Thyroid gland (tissue), 4 donors: Measurements from ENCODE around the gene HIKESHI. TPM values are rescaled to one million over a fixed set of nuclear protein-coding genes. Genes with fewer than 3 reads are reported as not detected.

Experiments
- DNase-seq, 2 donors: peaks; one replicate each; pipeline ENCODE4 v3.0.0-alpha.2; 2019
- H3K27ac ChIP-seq, 3 donors: fragments of 200-600 bp; sonication (generic); 1 replicate in 2 of 3; 2 replicates in 1 of 3; pipeline ENCODE4 v1.5.1; 2016 to 2019; ENCODE audit warnings: mild to moderate bottlenecking in 1 of 3, moderate library complexity in 1 of 3
- H3K27me3 ChIP-seq: fragments of 200-600 bp; sonication (generic); one replicate; pipeline ENCODE4 v1.5.1; 2019
- H3K36me3 ChIP-seq, 2 donors: fragments of 200-600 bp; sonication (generic); one replicate each; pipeline ENCODE4 v1.5.1; 2016 to 2019
- H3K4me1 ChIP-seq, 2 donors: fragments of 200-600 bp; sonication (generic); one replicate each; pipeline ENCODE4 v1.5.1; 2017 to 2019
- H3K4me3 ChIP-seq, 3 donors: fragments of 200-600 bp; sonication (generic); replicated peaks in 1 of 3; 1 replicate in 2 of 3; 2 replicates in 1 of 3; pipeline ENCODE4 v1.5.1; 2016; ENCODE audit warnings: mild to moderate bottlenecking in 1 of 3
- H3K9me3 ChIP-seq: fragments of 200-600 bp; sonication (generic); one replicate; pipeline ENCODE4 v1.5.1; 2017
- POLR2A ChIP-seq, 2 donors: fragments of 450-650 bp; IDR thresholded peaks; one replicate each; pipeline ENCODE4 v1.6.1; 2017; ENCODE audit warnings: antibody characterized with exemption in 2 of 2, mild to moderate bottlenecking in 2 of 2, moderate library complexity in 1 of 2
- WGBS, 2 donors: methylation state at CpG; one replicate each; pipeline ENCODE4 v1.1.5; 2017; 5-methylcytosine and 5-hydroxymethylcytosine counted together
- intact Hi-C: fragments of 100-400 bp; cut with DNase I; formaldehyde crosslinking; loops from one replicate; pipeline ENCODE4 v1.15.1; 2023
- total RNA-seq, 4 donors: library from RNA; depleted of rRNA; stranded (reverse); fragments of >200 nt; gene quantifications; one replicate each; pipeline ENCODE4 v1.2.3, GENCODE V29; 2016
- TF ChIP-seq, protein P1 (sequence below), 6 experiments: fragments of 200-600 bp in 3 of 6; fragments of 450-650 bp in 3 of 6; sonication (generic) in 3 of 6; IDR thresholded peaks; one replicate each; pipeline ENCODE4 v1.5.1; 2016 to 2019; ENCODE audit warnings: antibody characterized with exemption in 6 of 6, mild to moderate bottlenecking in 2 of 6, inconsistent platforms in 1 of 6, moderate library complexity in 1 of 6

The HIKESHI gene
- total RNA-seq, 4 donors from 2014 or later: 32.9 to 53.6 (median 36.9) TPM

DNA sequence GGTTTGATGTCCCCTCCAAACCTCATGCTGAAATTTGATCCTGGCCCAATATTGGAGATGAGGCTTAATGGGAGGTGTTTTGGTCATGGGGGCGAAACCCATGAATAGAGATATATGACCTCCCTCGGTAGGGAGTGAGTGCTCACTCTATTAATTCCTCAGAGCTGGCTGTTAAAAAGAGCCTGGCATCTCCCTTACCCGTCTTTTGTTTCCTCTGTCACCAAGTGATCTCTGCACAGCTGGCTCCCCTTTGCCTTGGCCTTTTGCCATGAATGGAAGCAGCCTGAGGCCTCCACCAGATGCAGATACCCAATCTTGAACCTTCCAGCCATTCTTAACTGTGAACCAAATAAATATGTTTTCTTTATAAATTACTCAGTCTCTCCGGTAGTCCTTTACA, 68.1 kb downstream of the HIKESHI start:
- Histone ChIP-seq H3K4me1 (no peaks in the 10 kb centered on the region), H3K9me3 (no peaks in the 10 kb centered on the region), H3K27me3 (no peaks in the 10 kb centered on the region), H3K27ac (no peak overlapping the region), H3K36me3 (no peaks in the 10 kb centered on the region), H3K4me3 (no peak overlapping the region)
- intact Hi-C loops: no loop called here
- no peak for TF ChIP-seq POLR2A (IDR thresholded peaks at IDR 0.05)
- TF ChIP-seq, protein P1, sequence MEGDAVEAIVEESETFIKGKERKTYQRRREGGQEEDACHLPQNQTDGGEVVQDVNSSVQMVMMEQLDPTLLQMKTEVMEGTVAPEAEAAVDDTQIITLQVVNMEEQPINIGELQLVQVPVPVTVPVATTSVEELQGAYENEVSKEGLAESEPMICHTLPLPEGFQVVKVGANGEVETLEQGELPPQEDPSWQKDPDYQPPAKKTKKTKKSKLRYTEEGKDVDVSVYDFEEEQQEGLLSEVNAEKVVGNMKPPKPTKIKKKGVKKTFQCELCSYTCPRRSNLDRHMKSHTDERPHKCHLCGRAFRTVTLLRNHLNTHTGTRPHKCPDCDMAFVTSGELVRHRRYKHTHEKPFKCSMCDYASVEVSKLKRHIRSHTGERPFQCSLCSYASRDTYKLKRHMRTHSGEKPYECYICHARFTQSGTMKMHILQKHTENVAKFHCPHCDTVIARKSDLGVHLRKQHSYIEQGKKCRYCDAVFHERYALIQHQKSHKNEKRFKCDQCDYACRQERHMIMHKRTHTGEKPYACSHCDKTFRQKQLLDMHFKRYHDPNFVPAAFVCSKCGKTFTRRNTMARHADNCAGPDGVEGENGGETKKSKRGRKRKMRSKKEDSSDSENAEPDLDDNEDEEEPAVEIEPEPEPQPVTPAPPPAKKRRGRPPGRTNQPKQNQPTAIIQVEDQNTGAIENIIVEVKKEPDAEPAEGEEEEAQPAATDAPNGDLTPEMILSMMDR (IDR thresholded peaks at IDR 0.05): no peak
- DNase-seq: no peak
- WGBS, 2 donors: 93 to 95% methylated on average over 4 of the region's 4 CpGs

DNA sequence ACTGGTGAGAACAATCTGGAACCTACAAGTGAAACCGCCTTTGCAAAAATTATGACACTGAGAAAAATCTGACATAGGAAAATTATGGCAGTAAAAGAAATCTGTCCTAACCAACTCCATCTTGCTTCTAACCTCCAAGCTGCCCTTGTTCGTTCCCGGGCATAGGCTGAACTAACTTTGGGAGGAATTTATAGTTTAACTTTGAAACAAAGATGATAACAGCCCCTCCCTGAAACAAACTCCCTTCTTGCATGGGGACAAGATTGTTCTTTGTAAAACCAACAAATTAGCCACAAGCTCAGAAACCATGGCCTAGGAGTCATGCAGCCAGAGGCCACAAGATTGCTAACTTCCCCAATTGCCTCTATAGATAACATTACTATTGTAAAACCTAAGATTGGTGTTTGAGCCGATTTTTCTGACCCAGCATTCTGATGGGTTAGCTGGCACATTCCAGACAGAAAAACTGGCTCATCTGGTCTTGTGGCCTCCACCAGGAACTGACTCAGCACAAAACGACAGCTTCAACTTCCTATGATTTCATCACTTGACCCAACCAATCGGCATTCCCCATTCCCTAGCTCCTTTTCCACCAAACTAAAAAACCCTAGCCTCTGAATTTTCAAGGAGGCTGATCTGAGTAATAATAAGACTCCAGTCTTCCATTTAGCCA, 69.0 kb downstream of the HIKESHI start:
- Histone ChIP-seq H3K9me3 (no peaks in the 10 kb centered on the region), H3K36me3 (no peaks in the 10 kb centered on the region), H3K4me1 (no peaks in the 10 kb centered on the region), H3K27ac (no peak overlapping the region), H3K27me3 (no peaks in the 10 kb centered on the region), H3K4me3 (no peak overlapping the region)
- intact Hi-C loops: no loop called here
- 72 to 83% methylated on average over 6 of the region's 6 CpGs for WGBS, 2 donors
- peak in 1 of 2 donors; percentile 11 for DNase-seq
- TF ChIP-seq POLR2A (IDR thresholded peaks at IDR 0.05): no peak
- TF ChIP-seq, protein P1 (IDR thresholded peaks at IDR 0.05): no peak

DNA sequence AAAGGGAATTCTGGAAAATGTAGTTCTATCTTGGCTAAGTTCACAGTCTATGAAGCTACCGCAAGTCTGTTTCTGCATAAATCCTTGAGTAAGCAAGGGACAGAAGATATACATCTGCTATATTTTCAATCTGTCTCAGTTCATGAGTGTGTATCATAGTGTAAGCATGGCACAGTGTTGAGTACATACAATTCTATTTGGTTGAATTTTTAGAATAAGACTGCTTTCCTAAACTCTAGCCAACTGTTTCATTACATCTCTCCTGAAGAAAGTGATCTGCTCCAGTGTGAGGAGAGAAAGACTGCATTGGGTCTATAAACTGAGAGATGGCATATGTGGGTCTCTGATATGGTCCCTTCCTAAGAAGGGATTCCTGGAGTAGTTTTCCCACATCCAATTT, 70.0 kb downstream of the HIKESHI start:
- Histone ChIP-seq H3K4me3 (no peak overlapping the region), H3K36me3 (no peaks in the 10 kb centered on the region), H3K27me3 (no peaks in the 10 kb centered on the region), H3K9me3 (no peaks in the 10 kb centered on the region), H3K4me1 (no peaks in the 10 kb centered on the region), H3K27ac (no peak overlapping the region)
- WGBS, 2 donors: 97 to 100% methylated on average over 1 of the region's 1 CpG
- TF ChIP-seq, protein P1 (IDR thresholded peaks at IDR 0.05): no peak
- no peak for TF ChIP-seq POLR2A (IDR thresholded peaks at IDR 0.05)
- intact Hi-C loops: no loop called here
- no peak for DNase-seq

- no peak for DNase-seq
These were observed 70.5 kb downstream of the HIKESHI start for GRCh38 chr11:86372586-86372985.

DNA sequence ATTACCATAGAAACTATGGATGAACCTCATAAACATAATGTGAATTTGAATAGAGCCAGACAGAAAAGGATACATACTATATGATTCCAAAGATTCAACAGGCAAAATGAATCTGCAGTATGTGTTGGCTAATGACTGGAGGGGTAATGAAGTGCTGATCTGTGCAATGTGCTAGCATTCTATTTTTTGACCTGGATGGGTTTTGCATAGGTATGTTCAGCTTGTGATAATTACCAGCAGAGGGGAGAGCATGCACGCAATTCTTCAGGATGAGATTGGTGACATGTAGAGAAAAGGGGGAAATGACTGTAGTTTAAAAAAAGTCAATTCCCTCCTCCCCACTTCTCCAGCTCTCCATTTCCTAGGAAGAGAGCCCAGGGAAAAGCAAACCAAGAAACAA, 72.0 kb downstream of the HIKESHI start:
- WGBS, 2 donors: 56 to 74% methylated on average over 1 of the region's 1 CpG
- Histone ChIP-seq H3K27ac (no peak overlapping the region), H3K36me3 (no peaks in the 10 kb centered on the region), H3K4me1 (no peaks in the 10 kb centered on the region), H3K27me3 (no peaks in the 10 kb centered on the region), H3K9me3 (no peaks in the 10 kb centered on the region), H3K4me3 (no peak overlapping the region)
- intact Hi-C loops: no loop called here
- DNase-seq: no peak
- TF ChIP-seq, protein P1 (IDR thresholded peaks at IDR 0.05): no peak
- TF ChIP-seq POLR2A (IDR thresholded peaks at IDR 0.05): no peak

More at GRCh38 chr11:86372586-86372985, 70.5 kb downstream of the HIKESHI start:
- no peaks in the 10 kb centered on the region for H3K4me1 ChIP-seq
- no peaks in the 10 kb centered on the region for H3K27me3 ChIP-seq
- TF ChIP-seq, protein P1 (IDR thresholded peaks at IDR 0.05): no peak
- TF ChIP-seq POLR2A (IDR thresholded peaks at IDR 0.05): no peak
- no peak overlapping the region for H3K4me3 ChIP-seq
- H3K36me3 ChIP-seq: no peaks in the 10 kb centered on the region
- H3K9me3 ChIP-seq: no peaks in the 10 kb centered on the region
- H3K27ac ChIP-seq: no peak overlapping the region
- intact Hi-C loops: no loop called here
